ENCODE results near the gene PROSER3. TPM values are rescaled to one million over a fixed set of nuclear protein-coding genes. Genes with fewer than 3 reads are reported as not detected.
A peak's percentile ranks its signal among the peaks of the same experiment; 100 is the strongest.

The PROSER3 gene
- total RNA-seq, 1 donor from 2014 or later, result 7.7 TPM

GRCh38 chr19:35738021-35738886 lies 19.7 kb upstream of the PROSER3 start:
- no peak for DNase-seq (ENCODE audit: low read depth)

- no peak for DNase-seq (ENCODE audit: low read depth)
Measured at GRCh38 chr19:35738887-35739229, 19.1 kb upstream of the PROSER3 start.

GRCh38 chr19:35739275-35740107 lies 18.5 kb upstream of the PROSER3 start:
- DNase-seq (ENCODE audit: low read depth), result no peak

- no peak for DNase-seq (ENCODE audit: low read depth)
Measured at GRCh38 chr19:35740108-35740422, 17.9 kb upstream of the PROSER3 start.

GRCh38 chr19:35740423-35741202 lies 17.4 kb upstream of the PROSER3 start:
- peak; percentile 91 for DNase-seq (ENCODE audit: low read depth)

- DNase-seq (ENCODE audit: low read depth), result no peak
Measured at GRCh38 chr19:35741203-35741515, 16.8 kb upstream of the PROSER3 start.

- no peak for DNase-seq (ENCODE audit: low read depth)
Measured at GRCh38 chr19:35742121-35742724, 15.8 kb upstream of the PROSER3 start, which contains the start of gene IGFLR1. IGFLR1 (minus strand) TSS chr19:35742452; CDS start chr19:35741180, 1,272 bp downstream.

- DNase-seq (ENCODE audit: low read depth), result no peak
Measured at GRCh38 chr19:35743640-35744429, 14.1 kb upstream of the PROSER3 start.

GRCh38 chr19:35744430-35745327 lies 13.3 kb upstream of the PROSER3 start:
- DNase-seq (ENCODE audit: low read depth), result peak; percentile 89

- peak; percentile 99 for DNase-seq (ENCODE audit: low read depth)
Measured at GRCh38 chr19:35745328-35746086, 12.5 kb upstream of the PROSER3 start, which contains the start of the genes PSENEN and U2AF1L4. PSENEN (plus strand) TSS chr19:35745651; CDS start chr19:35745931, 280 bp downstream. U2AF1L4 (minus strand) TSS chr19:35745418; CDS start chr19:35745391, 27 bp downstream.

GRCh38 chr19:35746087-35746462 lies 11.9 kb upstream of the PROSER3 start:
- no peak for DNase-seq (ENCODE audit: low read depth)

- no peak for DNase-seq (ENCODE audit: low read depth)
Measured at GRCh38 chr19:35746531-35746930, 11.4 kb upstream of the PROSER3 start.

- DNase-seq (ENCODE audit: low read depth), result peak; percentile 99
Measured at GRCh38 chr19:35748106-35749020, 9.6 kb upstream of the PROSER3 start, which contains the start of gene LIN37. LIN37 (plus strand) TSS chr19:35748576; CDS start chr19:35748725, 149 bp downstream.

GRCh38 chr19:35750167-35750566 lies 7.8 kb upstream of the PROSER3 start:
- no peak for DNase-seq (ENCODE audit: low read depth)

GRCh38 chr19:35751839-35752745 lies 5.9 kb upstream of the PROSER3 start:
- no peak for DNase-seq (ENCODE audit: low read depth)

- no peak for DNase-seq (ENCODE audit: low read depth)
Measured at GRCh38 chr19:35752746-35753350, 5.1 kb upstream of the PROSER3 start.

Data from renal cortical epithelial cell (primary cell).